NK-92 (cell line): Measurements from ENCODE around the gene HSPA6.
"Not testable (repeated sequence)": the region's sequence is repeated elsewhere in the genome, so short reads cannot be mapped to it uniquely, and the experiment has no call there.

Experiments used
- DNase-seq: peaks from one replicate; lab custom pipeline; 2025; ENCODE audit not compliant: unreplicated experiment; lab: John Stamatoyannopoulos, UW

HSPA6 gene

GRCh38 chr1:161502641-161503393 lies 21.5 kb upstream of the HSPA6 start:
- DNase-seq: no peak

DNA sequence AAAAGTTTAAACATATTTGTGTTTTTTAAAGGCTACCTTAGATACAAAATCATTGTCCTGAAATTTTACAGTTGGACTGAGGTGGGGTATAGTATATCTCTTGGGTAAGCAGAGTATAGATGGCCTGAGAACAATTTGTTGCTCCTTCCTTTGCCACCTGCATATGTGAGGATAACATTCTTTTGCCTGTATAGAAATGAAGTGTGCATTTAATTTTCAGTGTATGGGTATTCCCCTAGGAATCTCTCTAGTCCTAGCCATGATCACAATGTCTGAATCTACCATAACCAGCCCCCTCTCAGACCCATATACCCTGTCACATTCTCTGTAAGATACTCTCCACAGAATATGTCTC lies 21.0 kb upstream of the HSPA6 start:
- no peak for DNase-seq

DNA sequence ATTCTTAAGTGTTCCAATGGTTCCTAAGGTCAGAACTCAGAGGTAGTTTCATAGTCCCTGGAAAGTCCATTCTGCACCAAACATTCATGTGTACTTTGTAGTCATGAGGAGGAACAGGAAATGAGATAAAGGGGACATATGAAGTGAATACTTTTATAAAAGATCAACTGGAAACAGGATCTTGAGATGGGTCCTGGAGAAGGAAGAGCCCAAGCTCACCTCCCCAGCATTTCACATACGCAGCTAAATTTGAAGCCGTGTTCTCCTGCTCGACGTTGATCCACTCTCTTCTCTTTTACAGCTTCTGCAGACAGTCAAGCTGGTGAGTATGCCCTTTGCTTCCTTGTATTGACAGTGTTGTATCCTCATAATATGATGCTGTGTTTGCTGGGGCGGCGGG lies 18.7 kb upstream of the HSPA6 start:
- DNase-seq: no peak

DNA sequence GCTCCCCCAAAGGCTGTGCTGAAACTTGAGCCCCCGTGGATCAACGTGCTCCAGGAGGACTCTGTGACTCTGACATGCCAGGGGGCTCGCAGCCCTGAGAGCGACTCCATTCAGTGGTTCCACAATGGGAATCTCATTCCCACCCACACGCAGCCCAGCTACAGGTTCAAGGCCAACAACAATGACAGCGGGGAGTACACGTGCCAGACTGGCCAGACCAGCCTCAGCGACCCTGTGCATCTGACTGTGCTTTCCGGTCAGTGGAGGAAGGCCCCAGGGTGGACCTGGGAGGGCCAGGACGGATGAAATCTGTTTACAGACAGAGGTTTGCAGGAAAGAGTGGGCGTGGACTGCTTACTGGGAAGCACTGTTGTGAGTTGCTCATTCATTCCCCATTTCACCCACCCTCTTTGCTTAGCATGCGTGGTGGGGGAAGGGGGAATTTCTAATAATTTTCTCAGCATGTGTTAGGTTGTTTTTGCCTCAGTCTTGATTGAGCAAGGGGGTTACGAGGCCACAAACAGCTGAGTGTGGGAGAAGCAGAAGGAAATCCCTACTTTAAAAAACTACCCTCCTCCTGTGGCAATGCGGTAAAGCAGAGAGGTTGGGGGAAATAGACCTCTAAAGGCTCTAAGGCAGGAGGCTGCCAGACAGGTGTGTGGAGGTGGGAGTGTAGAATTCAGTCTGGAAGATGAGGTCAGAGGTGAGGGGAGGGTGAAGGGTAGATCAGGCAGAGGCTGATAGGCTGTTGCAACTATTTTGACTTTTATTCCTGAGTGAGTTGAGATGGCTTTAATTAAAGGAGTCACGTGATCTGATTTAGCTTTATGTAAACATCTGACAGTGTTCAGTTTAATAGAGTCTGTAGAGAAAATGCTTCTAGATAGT lies 17.8 kb upstream of the HSPA6 start:
- DNase-seq: no peak

DNA sequence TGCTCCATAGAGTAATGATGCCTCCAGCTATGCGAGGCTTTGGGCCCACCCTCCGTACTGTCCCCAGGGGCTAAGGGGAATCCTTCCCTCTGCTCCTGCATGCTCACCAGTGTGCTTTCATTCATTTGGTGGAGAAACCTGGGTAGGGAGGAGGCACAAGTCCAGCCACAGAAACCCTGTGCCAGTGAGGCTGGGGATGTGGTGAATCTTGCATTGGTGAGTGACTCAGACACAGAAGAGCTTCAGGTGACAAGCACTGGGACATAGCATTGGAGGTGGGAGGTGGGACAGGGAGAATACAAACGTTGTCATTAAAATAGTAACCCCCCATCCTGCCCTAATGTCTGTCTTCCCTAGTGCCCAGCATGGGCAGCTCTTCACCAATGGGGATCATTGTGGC lies 13.9 kb upstream of the HSPA6 start:
- DNase-seq: no peak

DNA sequence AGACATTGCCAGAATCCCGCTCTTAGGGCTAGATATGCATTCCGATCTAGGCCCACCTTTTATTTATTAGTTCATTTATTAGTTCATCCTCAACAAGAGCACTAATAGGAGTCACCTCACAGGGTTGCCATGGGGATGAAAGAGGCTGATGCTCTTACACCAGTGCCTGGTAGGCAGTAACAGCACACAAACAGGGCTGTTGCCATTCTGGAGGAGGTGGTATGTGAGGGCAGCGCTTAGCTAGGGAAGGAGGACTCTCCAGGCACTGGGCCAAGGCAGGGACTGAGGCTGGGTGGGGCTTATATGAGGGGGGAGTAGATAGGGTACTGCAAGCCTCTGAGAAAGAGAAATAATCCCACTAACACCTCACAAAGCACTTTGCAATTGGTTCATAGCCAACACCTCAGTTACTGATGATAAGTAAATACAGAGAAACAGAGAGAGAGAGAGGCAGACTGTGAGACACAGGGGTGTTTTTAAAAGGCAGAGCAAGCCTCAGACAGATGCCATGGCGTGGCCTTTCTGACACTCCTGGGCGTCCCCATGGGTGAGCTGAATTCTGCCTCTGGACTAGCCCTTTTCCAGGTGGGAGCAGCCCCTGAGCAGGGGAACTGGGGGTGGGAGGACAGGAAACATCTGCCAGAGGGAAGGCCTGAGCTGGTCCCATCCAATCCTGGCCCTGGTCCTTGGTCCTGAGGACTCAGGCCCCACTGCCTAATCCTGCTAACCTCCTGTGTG lies 13.2 kb upstream of the HSPA6 start:
- no peak for DNase-seq

- no peak for DNase-seq
Measured at GRCh38 chr1:161511756-161512060, 12.6 kb upstream of the HSPA6 start.

- not testable (repeated sequence) for DNase-seq
Measured at GRCh38 chr1:161512636-161513447, 11.5 kb upstream of the HSPA6 start.

DNA sequence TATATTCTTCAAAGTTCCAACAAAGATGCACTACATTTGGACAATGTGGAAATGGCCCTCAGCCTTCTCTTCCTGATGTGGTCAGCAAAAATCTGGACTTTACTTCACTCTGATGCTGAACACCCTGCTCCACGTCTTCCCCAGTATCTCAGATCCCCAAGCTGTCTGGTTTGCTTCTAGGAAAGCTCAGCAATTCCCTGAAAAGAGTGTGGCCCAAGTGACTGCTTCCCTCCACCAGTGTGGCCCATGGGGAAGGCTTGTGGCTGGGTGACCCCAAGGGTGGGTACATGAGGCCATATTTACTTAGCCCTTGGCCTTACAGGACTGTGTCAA lies 10.9 kb upstream of the HSPA6 start:
- not testable (repeated sequence) for DNase-seq

DNA sequence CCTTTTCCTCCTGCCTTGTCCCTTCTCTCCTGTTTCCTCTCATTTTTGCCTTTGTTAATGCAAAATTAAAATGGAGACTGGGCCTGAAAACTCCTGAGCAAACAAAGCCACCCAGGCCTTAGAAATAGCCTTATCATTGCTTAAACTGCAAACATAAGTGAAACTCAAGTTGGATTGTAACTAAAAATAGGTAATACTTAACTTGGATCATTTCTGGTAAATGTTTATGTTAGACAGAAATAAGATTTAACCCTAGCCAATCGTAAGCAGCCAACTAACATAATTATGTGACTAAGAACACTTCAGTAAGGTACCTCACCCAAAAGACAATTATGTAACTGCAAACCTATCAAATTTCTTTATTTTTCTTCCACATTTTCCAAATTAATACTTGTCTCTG lies 10.4 kb upstream of the HSPA6 start:
- DNase-seq: not testable (repeated sequence)

GRCh38 chr1:161523041-161523816 lies 1.1 kb upstream of the HSPA6 start:
- not testable (repeated sequence) for DNase-seq

GRCh38 chr1:161524742-161525291 lies 477 bp downstream of the HSPA6 start:
- DNase-seq: not testable (repeated sequence)

GRCh38 chr1:161525321-161525720 lies 981 bp downstream of the HSPA6 start:
- DNase-seq: not testable (repeated sequence)

DNA sequence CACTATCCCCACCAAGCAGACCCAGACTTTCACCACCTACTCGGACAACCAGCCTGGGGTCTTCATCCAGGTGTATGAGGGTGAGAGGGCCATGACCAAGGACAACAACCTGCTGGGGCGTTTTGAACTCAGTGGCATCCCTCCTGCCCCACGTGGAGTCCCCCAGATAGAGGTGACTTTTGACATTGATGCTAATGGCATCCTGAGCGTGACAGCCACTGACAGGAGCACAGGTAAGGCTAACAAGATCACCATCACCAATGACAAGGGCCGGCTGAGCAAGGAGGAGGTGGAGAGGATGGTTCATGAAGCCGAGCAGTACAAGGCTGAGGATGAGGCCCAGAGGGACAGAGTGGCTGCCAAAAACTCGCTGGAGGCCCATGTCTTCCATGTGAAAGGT lies 1.6 kb downstream of the HSPA6 start:
- DNase-seq: not testable (repeated sequence)

GRCh38 chr1:161528550-161528949 lies 4.2 kb downstream of the HSPA6 start:
- DNase-seq: not testable (repeated sequence)

DNA sequence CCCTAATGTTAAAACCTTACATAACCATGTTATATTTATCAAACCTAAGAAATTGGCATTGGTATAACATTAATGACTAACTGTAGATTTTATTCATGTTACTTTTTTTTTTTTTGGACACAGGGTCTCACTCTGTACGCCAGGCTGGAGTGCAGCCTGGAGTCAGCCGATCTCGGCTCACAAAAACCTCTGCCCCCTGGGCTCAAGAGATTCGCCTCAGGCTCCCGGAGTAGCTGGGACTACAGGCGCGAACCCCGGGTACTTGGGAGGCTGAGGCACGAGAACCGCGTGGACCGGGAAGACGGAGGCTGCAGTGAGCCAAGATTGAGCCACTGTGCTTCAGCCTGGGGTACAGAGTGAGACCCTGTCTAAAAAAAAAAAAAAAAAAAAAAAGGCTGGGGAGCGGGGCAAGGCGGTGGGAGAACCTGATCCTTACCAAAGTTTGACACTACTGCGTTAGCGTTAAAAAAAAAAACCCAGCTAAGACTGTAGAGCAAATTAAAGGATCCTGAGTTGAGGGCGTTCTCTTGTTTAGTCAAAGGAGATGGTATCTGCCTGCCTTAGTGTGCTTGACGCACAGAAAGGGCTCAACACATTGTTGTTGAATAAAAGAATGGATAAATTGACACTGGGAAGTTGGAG lies 5.2 kb downstream of the HSPA6 start:
- not testable (repeated sequence) for DNase-seq

- DNase-seq: not testable (repeated sequence)
Measured at GRCh38 chr1:161530158-161530557, 5.8 kb downstream of the HSPA6 start.

- DNase-seq: peak; percentile 78
Measured at GRCh38 chr1:161530671-161531641, 6.6 kb downstream of the HSPA6 start.
